ENCODE data around the gene PAIP2B.

PAIP2B gene

DNA sequence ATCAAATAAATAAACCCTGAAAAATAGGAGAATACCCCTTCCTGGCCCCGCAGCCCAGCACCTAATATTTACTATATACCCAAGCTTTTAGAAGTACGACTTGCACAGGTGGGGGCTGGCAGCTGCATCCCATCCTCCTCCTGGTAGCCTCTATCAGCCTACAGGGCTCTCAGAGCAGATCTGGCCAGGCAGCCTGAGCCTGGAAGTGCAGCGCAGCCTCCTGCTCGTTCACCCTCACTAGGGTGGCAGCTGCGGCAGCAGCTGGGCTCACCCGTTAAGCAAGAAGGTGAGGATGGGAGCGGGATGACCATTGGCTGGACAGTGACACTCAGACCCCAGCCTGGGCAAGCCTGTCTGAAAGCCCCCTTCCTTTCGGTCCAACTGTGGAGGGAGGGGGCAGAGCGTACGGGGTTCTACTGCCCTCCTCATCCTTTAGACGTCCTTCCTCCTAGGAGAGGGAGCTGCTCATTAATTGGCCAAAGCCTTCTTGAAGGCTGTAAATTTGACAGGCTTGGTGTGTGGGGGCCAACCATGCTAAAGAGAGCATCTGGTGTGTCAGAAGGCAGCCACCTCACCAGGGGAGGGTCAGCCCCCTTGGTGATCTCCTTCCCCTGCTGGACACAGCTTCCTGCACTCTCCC, 73.2 kb downstream of the PAIP2B start:
- DNase-seq (ENCODE audit: low read depth, low spot score), result no peak

- no peak for DNase-seq (ENCODE audit: low read depth, low spot score)
Measured at GRCh38 chr2:71151620-71152019, 75.3 kb downstream of the PAIP2B start.

GRCh38 chr2:71150082-71150816, 76.7 kb downstream of the PAIP2B start:
- DNase-seq (ENCODE audit: low read depth, low spot score), result no peak

DNA sequence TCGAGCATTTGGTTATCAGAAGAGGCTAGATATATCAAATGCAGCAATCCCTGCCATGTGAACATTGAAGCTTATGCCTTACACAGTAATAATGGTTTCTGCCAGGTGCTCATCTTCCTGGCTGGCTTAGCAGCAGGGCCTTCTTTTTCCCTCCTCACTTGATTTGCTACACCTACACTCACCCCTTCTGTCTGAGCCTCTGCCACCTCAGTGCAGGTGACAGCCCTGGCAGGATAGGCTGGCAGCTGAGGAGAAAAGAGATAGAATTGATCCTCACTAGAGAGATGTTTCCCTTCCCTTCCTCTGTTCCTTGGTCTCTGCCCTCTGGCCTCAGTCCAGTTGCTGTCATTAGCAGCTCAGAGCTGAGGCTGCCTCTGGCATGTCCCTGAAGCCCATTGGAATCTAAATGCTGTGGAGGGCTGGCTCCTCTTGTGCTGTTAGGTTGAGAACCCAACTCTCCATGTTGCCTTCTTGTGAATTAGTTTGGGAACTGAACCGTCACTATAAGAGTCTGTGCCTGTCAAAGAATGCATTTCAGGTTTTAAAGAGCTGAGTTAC, 78.3 kb downstream of the PAIP2B start:
- DNase-seq (ENCODE audit: low read depth, low spot score), result no peak

- DNase-seq (ENCODE audit: low read depth, low spot score), result no peak
Measured at GRCh38 chr2:71143782-71144181, 83.1 kb downstream of the PAIP2B start.

GRCh38 chr2:71136174-71136573, 90.7 kb downstream of the PAIP2B start:
- no peak for DNase-seq (ENCODE audit: low read depth, low spot score)

- DNase-seq (ENCODE audit: low read depth, low spot score), result no peak
Measured at GRCh38 chr2:71133603-71134002, 93.3 kb downstream of the PAIP2B start.

Measured in smooth muscle cell of the brain vasculature (primary cell).